Activated CD4-positive, alpha-beta T cell treated with anti-CD3 and anti-CD28 coated beads, Interleukin-2, Interleukin-6, amounts not matched to agents 100 ng/mL and 50 ng/mL, durations not matched to agents 16 hours and 8 hours (primary cell): ENCODE data around the gene RASGRP4.
"Not testable (repeated sequence)": the region's sequence is repeated elsewhere in the genome, so short reads cannot be mapped to it uniquely, and the experiment has no call there.

ENCODE experiments used
- DNase-seq: peaks from one replicate; pipeline ENCODE4 v3.0.0-alpha.2; 2020

The RASGRP4 gene

DNA sequence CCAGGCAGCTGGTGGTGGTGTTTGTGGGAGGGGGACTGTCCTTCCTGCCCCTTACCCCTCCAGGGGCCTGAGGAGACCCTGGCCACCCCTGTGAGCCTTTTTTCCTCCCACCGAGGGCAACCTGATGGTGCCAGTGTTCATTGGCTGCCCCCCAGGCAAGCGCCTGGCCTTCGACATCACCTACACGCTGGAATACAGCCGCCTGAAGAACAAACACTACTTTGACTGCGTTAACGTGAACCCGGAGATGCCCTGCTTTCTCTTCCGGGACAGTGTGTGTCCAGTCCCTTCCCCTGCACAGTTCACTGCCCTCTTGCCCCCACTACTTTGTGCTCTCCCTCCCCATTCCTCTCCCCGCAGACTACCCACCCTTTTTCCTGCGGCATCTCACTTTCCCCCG, 59.0 kb downstream of the RASGRP4 start:
- DNase-seq, result no peak

DNA sequence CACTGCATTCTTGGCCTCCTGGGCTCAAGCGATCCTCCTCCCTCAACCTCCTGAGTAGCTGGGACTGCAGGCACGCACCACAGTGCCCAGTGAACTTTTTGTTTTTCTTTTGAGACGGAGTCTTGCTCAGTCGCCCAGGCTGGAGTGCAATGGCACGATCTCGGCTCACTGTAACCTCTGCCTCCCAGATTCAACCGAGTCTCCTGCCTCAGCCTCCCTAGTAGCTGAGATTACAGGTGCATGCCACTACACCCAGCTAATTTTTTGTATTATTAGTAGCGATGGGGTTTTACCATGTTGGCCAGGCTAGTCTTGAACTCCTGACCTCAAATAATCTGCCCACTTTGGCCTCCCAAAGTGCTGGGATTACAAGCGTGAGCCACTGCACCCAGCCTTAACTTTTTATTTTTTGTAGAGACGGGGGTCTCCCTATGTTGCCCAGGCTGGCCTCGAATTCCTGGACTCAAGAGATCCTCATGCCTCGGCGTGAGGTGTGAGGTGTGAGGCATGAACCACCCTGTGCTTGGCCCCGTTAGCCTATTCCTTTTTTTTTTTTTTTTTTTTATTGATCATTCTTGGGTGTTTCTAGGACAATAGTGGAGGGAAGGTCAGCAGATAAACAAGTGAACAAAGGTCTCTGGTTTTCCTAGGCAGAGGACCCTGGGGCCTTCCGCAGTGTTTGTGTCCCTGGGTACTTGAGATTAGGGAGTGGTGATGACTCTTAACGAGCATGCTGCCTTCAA, 62.9 kb downstream of the RASGRP4 start:
- DNase-seq, result not testable (repeated sequence)

DNA sequence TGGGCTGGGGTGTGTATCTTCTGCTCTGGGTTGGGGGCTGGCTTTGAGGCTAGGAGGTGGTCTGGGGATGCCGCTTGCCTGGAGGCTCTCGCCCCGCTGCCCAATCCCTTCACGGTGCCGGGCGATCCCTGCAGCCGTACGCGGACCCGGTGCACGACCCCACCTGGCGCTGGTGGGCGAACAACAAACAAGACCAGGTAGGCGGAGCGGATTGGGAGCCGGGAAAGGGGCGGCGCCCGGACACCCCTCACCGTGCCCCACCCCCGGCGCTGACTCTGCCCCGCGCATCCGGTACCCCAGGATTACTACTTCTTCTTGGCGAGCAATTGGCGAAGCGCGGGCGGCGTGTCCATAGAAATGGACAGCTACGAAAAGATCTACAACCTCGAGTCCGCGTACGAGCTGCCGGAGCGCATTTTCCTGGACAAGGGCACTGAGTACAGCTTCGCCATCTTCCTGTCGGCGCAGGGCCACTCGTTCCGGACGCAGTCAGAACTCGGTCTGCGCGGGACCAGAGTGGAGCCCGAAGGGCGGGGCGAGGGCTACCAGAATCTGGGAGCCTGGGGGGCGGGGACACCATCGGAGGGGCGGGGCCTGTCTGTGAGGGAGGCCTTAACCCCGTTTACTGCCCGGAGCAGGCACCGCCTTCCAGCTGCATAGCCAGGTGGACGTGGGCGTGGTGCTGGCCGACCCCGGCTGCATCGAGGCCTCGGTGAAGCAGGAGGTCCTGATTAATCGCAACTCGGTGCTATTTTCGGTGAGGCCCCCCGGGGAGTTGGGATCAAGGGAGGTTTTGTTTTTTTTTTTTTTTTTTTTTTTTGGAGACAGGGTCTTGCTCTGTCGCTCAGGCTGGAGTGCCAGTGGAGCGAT, 63.7 kb downstream of the RASGRP4 start:
- peak; percentile 91 for DNase-seq

DNA sequence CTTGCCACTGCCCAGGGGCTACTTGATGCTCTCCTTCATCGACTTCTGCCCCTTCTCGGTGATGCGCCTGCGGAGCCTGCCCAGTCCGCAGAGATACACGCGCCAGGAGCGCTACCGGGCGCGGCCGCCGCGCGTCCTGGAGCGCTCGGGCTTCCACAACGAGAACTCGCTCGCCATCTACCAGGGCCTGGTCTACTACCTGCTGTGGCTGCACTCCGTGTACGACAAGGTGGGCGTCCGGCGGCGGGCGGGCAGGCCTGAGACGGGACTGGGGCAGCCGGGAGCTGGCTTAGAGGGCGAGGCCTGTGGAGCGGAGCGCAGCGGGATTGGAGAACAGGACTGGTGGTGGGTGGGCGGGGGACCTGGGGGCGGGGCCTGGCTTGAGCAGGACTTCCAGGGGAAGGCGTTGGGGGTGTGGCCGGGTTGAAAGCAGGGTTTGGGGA, 64.4 kb downstream of the RASGRP4 start:
- DNase-seq, result peak; percentile 79

DNA sequence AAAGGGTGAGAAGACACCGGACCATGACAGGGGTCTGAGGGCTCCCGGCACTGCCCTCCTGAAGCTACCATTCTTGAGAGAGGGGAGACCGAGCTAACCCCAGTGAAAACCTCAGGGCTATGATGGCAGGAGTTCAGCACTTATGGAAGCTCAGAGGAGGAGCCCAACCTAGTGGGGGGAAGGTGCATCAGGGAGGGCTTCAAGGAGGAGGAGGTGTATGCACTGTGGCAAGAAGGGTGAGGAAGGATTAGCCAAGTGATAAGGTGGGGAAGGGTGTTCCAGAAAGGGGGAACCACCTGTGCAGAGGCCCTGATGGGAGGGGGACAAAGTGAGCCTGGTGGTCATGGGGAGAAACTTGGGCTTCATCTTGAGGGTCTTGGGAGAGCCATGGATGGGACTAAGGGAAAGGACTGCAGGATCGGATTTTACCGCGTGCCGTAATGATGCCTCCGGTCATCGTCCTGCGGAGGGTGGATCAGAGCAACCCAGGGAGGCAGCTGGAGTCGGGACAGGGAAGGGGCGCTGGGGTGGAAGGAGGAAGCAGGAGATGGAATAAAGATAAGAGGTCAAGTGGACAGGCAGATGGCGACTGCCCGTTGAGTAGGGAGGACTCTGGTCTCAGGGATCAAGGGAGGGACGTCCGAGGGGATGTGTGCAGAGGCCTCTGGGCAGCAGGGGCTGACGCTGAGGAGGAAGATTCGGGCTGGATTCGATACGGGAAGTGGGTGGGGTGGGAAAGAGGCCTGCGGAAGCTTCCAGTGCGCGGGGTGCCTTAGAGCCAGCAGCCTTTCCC, 65.0 kb downstream of the RASGRP4 start:
- no peak for DNase-seq

DNA sequence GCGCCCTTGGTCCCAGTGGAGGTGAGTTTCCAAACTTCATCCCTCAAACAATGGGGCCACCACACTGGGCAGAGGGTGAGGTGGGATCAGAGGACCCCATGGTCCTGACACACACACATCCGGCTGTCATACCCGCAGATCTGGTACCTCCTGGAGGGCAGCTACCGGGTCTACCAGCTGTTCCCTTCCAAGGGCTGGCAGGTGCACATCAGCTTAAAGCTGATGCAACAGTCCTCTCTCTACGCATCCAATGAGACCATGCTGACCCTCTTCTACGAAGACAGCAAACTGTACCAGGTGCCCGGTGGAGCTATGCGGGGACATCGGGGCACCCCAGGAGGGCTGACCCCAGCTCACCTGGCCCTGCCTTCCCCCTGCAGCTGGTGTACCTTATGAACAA, 65.7 kb downstream of the RASGRP4 start:
- DNase-seq, result no peak

DNA sequence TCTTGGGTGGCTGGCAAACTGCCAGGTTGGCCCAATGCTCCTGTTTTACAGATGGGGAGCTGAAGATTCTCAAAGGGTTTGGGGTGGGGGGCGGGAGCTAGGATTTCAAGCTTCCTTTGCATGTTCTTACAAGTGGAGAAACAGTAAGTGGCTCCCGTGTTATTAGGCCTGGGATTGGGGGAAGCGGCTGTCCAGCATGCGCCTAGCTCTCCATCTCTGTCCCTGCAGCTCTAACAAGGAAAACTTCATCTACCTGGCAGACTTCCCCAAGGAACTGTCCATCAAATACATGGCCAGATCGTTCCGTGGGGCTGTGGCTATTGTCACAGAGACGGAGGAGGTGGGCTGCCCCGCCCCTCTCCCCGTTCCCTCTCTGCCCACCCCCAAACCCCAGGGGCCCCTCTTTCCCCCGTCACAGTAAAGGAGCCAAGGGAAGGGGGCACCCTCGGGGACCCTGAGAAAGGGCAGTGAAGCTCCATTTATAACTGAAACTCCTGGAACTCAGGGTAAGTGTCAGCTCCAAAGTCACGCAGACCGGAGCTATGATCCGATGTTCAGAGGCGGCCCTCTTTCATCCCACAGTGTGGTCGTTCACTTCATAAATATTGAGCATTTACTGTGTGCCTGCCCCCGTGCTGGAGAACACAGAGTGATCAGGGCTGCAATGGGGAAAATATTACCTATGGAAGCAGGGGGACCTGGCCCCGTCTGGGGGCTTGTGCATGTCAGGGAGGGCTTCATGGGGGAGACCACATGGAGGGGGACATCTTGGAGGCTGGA, 66.6 kb downstream of the RASGRP4 start:
- no peak for DNase-seq
